Activated effector memory CD4-positive, alpha-beta T cell treated with Interleukin-2 at 50 U/mL for 16 hours (primary cell): ENCODE results near the gene TAS2R60.
"Not testable (repeated sequence)": the region's sequence is repeated elsewhere in the genome, so short reads cannot be mapped to it uniquely, and the experiment has no call there.

Experiments
- DNase-seq: peaks from one replicate; pipeline ENCODE4 v3.0.0-alpha.2; 2020

The TAS2R60 gene

DNA sequence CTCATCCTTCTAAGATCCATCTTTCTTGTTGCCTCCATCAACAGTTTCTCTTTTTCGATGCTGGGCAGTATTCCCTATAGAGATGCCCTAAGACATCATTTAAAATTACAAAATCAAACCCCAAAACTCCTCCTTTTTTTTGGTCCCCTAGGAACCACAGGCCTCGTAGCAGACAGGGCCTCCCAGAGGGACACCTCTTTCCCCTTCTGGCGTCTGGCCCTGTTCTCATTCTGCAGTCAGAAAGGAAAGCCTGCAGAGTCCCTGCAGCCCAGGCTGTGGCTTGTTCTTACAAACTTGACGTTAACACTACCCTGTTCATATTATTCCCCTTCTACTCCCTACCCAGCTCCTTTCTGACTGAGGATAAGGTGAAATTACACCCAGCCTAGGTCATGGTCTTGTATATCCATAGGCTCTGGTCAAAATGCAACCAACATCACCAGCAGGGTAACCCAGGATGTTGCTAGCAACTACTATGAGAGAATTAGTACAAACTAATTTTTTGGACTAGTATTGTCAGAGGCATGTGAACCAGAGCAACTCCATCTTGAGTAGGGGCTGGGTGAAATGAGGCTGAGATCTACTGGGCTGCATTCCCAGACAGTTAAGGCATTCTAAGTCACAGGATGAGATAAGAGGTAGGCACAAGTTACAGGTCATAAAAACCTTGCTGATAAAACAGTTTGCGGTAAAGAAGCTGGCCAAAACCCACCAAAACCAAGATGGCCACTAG is 31.1 kb upstream of the TAS2R60 start:
- DNase-seq: no peak

- DNase-seq: no peak
Measured at GRCh38 chr7:143413123-143413522, 30.1 kb upstream of the TAS2R60 start.

GRCh38 chr7:143415209-143415608 is 28.0 kb upstream of the TAS2R60 start:
- not testable (repeated sequence) for DNase-seq

DNA sequence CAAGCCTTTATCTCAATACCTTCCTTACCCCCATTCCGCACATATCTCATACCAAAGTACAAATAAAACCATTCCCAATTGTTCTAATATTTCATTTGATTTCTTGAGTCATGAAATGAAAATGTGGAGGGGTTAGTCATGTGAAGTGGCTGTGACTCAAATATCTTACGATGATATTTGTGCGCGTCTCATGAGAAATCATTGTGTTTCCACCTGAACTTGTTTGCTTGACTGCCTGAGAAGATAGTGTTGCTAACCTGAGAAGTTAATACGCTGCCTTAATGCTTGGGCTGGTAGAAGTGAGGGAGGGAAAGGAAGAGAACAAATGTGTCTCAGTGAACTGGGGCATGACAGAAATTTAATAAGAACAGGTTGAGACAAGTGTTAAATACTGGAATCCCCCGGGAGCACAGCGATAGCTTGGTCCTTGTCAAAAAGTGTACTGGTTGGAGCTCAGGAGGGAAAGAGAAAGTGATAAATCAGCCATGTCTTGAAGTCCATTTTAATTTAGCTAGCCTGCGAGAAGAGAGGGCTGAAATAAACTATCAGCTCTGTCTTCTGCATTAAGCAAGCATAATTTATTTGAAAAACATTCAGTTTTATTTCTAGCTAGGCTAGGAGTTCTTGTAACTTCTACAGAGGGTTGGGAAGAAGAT is 27.4 kb upstream of the TAS2R60 start:
- DNase-seq: no peak

GRCh38 chr7:143416565-143417149 is 26.6 kb upstream of the TAS2R60 start:
- no peak for DNase-seq

DNA sequence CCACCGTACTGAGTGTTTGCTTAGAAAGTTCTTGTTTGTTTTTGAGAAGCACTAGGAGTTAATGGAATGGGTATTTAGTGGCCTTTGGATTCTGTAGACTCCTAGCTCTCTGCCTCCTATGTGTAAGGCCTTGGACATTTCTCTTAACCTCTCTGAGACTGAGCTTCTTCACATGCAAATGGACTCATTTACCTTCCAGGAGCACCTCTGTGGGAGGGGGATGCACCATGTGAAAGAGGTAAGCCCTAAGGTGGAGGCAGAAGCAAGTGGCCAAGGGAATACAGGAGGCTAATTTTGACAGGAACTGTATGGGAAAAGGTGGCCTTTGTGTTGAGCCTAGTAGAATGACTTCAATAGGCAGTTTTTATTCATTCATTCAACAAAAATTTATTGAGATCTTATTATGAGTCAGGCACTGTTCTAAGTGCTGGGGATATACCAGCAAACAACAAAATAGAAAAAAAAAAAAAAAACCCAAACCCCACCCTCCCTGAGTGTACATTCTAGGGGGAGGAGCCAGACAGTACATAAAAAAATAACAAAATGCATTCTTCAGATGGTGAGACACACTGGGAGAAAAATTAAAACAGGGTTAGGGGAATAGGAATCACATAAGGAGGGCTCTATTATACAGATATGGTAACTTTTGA is 25.4 kb upstream of the TAS2R60 start:
- DNase-seq: no peak

GRCh38 chr7:143418681-143419458 is 24.4 kb upstream of the TAS2R60 start:
- DNase-seq: no peak

- no peak for DNase-seq
Measured at GRCh38 chr7:143419880-143420279, 23.4 kb upstream of the TAS2R60 start.

DNA sequence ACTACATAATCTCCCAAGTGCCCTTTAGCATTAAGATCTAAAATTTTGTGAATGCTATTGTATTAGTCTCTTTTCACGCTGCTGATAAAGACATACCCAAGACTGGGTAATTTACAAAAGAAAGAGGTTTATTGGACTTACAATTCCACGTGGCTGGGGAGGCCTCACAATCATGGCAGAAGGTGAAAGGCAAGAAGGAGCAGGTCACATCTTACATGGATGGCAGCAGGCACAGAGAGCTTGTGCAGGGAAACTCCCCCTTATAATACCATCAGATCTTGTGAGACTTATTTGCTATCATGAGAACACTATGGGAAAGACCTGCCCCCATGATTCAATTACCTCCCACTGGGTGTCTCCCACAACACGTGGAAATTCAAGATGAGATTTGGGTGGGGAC is 22.6 kb upstream of the TAS2R60 start:
- DNase-seq: not testable (repeated sequence)

DNA sequence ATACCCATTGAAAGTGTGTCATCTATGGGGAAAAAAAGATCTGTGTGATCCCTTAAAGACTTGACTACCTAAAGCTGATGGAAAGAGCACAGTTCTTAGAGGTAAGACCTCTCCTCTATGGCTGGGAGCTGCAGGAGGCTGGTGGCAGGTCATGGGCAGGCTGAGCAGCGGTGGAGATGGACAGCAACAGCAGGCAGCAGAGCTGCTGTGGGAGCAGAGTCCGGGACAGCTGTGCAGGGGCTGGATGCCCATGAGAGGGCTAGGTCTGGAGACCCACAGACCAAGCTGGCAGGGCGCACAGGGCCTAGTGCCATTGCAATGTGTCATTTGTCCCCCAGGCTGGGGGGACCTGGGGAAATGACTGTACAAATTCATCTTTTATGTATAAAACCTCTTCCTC is 21.2 kb upstream of the TAS2R60 start:
- no peak for DNase-seq

DNA sequence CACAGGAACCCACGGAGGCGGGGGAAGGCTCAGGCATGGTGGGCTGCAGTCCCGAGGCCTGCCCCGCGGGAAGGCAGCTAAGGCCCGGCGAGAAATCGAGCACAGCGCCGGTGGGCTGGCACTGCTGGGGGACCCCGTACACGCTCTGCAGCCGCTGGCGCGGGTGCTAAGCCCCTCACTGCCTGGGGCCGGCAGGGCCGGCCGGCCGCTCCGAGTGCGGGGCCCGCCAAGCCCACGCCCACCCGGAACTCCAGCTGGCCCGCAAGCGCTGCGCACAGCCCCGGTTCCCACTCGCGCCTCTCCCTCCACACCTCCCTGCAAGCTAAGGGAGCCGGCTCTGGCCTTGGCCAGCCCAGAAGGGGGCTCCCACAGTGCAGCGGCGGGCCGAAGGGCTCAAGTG is 18.8 kb upstream of the TAS2R60 start:
- DNase-seq: not testable (repeated sequence)

DNA sequence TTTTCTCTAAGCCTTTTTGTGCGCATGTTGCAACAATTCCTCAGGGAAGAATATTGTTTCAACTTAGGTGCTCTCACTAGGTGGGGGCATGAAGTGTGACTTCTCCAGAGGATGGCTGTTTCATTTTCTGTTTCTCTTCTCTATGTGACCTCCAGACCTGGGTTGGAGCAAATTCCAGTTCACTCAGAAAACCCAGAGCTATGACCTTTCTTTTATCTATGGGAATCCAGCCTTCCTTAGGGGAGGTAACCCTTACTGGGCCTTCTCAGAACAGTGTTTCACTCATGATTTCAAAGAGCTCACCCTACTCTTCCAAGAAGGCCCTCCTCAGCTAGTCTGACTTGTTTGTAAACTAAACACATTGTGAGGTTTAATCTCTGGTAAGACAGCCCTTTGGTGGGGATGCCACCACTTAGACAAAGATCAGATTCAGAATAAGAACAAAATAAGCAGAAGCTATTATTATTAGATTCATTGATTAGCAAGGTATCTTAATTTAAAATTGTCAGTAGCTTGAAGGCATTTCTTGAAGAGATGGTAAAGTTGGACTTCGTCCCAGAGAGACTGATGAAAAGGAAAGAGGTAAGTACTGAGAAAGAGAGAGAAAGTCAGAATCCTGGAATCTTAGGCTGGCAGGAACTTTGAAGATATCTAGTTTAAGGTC is 16.6 kb upstream of the TAS2R60 start:
- DNase-seq: no peak

- no peak for DNase-seq
Measured at GRCh38 chr7:143429770-143430698, 13.2 kb upstream of the TAS2R60 start.

DNA sequence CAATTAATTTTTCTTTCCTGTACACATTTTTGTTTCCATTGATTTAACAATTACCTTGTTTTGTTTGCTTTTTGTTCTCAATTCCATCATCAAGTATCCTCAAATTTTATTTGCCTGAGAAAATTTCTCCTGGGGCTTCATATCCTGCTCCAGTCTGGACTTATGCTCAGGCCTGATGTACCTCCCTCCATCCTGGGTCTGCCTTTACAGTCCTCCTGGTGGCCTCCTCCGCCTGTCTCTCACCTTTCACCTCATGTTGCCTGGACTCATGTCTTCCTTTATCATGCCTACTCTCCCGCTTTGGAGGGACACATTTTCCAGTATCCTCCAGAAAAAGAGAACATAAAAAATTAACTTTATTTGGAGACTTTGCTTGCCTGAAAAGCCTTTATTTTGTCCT is 12.1 kb upstream of the TAS2R60 start:
- no peak for DNase-seq

GRCh38 chr7:143433759-143434158 is 9.5 kb upstream of the TAS2R60 start:
- DNase-seq: no peak

- DNase-seq: no peak
Measured at GRCh38 chr7:143434660-143435059, 8.6 kb upstream of the TAS2R60 start.

- no peak for DNase-seq
Measured at GRCh38 chr7:143435266-143435665, 8.0 kb upstream of the TAS2R60 start.

- no peak for DNase-seq
Measured at GRCh38 chr7:143436325-143436946, 6.8 kb upstream of the TAS2R60 start.

DNA sequence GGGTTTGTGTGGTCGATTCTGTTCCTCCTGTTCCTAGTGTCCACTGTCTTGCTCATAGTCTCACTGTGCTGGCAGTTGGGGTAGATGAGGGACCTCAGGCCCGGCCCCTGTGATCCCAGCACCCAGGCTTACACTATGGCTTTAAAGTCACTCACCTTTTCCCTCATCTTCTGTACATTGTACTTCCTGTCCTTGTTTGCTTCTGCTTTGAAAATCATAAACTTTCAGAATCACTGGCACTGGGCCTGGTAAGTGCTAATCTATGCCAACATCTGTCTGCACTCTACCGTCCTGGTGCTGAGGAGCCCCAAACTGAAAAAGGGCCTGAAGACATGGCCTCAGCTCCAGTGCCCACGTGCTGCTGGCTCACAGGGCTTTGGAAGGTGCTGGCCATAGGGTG is 5.7 kb upstream of the TAS2R60 start:
- DNase-seq: no peak

DNA sequence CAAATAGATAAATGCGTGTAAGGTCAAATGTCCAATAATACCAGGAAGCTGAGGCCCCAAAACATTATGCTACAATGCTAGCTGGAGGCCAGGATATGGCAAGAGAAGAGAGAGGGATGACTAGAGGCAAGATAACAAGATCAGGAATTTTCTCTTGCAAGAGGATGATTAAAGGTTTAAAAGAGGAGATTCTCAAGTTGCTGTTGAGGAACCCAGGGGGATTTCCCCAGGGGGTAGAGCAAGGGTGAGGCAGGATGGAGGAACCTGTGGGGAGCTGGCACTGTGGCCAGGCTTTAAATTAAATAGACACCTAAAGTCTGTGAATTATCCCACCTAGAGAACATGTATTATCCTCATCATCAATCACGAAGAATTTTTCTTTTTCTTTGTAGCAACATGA is 3.4 kb upstream of the TAS2R60 start:
- DNase-seq: no peak
